Esophagus mucosa (tissue), 1 donor: ENCODE data around the gene BAIAP2L1. TPM values are rescaled to one million over a fixed set of nuclear protein-coding genes. Genes with fewer than 3 reads are reported as not detected.
"Not testable (repeated sequence)": the region's sequence is repeated elsewhere in the genome, so short reads cannot be mapped to it uniquely, and the experiment has no call there.

Source experiments
- ATAC-seq: fragments of 200-7000 bp; cut with Tn5 transposase; one replicate; pipeline ENCODE4 v1.9.1; 2020
- total RNA-seq: library from RNA; stranded (reverse); gene quantifications from one replicate; pipeline ENCODE4 v1.2.4, GENCODE V29; 2023
- donor health status: DM: yes; HTN: yes; CAD: no.

BAIAP2L1 gene
- total RNA-seq, 1 donor from 2014 or later = 30.6 TPM

GRCh38 chr7:98398567-98399372 is 2.1 kb downstream of the BAIAP2L1 start:
- no peak for ATAC-seq

DNA sequence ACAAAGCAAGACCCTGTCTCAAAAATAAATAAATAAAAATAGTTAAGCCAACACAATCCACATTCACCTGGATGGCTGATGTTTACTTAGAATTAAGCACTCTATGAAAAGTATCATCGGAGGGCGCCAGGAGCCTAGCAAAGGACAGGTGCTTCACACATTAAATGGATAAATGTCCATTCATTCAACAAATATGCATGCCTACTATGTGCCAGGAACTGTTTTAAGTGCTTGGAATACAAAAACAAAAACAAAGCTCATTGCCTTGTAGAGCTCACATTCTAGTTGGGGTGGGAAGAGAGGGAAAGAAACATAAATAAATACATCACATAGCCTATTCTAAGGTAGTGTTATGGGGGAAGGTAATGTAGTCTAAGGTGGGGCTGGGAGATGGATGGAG is 4.1 kb downstream of the BAIAP2L1 start:
- no peak for ATAC-seq

DNA sequence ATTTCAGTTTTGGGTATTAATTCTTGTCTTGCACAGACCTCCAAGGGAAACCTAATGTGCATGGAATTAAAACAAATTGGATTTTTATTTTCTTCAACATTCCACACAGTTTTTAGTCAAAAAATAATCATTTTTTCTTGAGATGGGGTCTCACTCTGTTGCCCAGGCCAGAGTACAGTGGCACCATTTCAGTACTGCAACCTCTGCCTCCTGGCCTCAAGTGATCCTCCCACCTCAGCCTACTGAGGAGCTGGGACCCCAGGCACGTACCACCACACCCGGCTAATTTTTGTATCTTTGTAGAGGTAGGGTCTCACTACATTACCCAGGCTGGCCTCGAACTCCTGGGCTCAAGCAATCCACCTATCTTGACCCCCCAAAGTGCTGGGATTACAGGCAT is 4.9 kb downstream of the BAIAP2L1 start:
- no peak for ATAC-seq

DNA sequence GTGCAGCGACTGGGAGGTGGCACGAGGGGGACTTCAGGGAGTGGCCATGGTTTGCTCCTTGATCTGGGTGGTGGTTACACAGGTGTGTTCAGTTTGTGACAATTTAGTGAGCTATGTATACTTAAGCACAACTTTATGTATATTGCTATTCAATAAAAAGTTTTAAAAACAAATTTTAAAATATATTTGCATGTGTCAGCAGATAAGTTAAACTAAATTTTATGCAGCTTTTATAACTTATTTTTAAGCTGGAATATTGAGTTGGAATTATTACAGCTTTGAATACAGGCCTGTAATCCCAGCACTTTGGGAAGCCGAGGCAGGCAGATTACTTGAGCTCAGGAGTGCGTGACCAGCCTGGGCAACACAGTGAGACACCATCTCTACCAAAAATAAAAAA is 5.4 kb downstream of the BAIAP2L1 start:
- ATAC-seq = no peak

DNA sequence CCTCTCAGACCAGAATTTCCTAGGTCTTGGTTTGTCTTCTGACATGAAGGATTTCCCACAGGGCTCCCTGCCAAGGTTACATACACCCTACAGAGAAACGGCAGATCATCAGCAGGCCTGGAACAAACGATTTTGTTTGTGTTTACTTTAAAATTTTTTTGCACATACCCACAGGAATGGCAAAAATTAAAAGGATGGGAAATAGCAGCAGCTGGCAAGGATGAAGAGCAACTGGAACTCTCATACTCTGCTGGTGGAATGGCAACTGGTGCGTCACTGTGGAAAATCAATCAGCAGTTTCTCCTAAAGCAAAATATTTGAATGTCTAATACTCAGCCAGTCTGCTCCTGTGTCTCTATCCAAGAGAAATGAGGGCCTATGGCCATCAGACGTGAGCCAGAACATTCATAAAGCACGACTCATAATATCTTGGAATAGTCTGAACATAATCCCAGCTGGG is 6.5 kb downstream of the BAIAP2L1 start:
- ATAC-seq = no peak

- no peak for ATAC-seq
Measured at GRCh38 chr7:98387544-98388226, 13.2 kb downstream of the BAIAP2L1 start.

GRCh38 chr7:98387131-98387530 is 13.8 kb downstream of the BAIAP2L1 start:
- no peak for ATAC-seq

- not testable (repeated sequence) for ATAC-seq
Measured at GRCh38 chr7:98385532-98385931, 15.4 kb downstream of the BAIAP2L1 start.

DNA sequence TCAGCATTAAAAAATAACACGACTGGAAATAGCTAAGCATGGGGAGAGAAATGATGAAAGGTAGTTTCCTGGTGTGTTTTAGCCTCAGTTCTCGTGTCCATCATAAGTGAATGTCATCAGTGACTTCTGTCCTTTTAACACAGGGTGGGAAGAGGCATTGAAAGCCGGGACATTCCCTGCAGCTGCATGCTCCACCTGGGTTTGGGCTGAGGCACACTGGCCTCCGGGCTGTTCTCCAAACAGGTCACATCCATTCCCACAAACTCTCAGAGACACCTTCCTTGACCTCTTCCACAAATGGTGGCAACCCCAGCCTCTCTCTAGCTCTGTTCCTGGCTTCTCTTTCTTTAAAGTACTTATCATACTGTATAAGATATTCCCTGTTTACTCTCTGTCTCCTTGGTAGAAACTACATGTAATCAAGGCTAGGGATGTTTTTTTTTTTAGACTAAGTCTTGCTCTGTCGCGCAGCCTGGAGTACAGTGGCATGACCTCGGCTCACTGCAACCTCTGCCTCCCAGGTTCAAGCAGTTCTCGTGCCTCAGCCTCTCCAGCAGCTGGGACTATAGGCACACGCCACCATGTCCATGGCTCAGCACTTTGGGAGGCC is 22.6 kb downstream of the BAIAP2L1 start:
- no peak for ATAC-seq

- ATAC-seq = no peak
Measured at GRCh38 chr7:98376711-98377110, 24.2 kb downstream of the BAIAP2L1 start.

DNA sequence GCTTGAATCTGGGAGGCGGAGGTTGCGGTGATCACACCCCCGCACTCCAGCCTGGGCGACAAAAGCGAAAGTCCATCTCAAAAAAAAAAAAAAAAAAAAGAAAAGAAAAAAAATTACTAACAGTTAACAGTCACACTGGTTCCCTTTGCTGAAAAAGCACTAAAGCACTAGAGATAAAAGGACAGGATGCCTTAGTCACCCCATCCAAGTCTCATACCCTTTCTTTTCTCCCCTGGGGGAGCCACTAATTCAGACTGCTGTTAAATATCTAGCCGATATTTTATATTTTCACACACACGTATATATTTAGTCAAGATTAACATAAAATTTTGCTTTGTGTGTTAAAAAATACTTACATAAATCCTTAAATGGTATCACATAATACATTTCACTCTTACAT is 25.2 kb downstream of the BAIAP2L1 start:
- no peak for ATAC-seq

- no peak for ATAC-seq
Measured at GRCh38 chr7:98374285-98374680, 26.6 kb downstream of the BAIAP2L1 start.

DNA sequence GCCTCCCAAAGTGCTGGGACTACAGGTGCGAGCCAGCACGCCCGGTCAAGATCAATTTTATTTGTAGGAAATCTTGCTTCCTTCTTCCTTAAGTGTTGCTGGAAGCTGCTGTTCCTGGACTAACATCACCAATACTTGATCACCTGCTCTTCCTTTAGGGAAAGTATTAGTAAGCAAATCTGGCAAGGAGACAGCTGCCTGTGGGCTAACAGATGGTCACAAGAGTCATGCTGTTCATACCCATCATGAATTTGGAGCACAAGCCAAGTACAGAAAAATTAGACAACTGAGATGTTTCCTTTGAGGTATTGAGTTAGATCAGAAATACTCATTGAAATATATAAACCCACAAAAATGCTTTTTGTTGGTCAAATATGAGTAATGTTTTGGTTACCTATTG is 27.9 kb downstream of the BAIAP2L1 start:
- ATAC-seq = peak; percentile 60

GRCh38 chr7:98369726-98370125 is 31.2 kb downstream of the BAIAP2L1 start:
- no peak for ATAC-seq

GRCh38 chr7:98368716-98369115 is 32.2 kb downstream of the BAIAP2L1 start:
- ATAC-seq = no peak

DNA sequence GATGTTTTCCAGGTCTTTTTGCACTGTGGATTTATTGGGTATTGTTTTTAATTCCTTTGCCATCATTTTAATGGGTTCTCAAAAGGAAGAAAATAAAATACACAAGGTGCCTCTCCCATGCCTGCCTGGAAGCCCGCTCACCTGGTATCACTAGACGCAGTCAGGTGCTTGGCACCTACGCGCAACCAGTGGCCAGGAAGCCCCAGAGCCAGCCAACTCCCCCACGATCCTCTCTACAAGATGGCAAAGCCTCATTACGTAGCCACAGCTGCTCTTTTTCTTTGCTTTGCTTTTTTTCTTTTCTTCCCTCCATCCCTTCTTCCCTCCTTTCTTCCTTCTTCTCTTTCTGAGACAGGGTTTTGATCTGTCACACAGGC is 34.3 kb downstream of the BAIAP2L1 start:
- ATAC-seq = no peak

DNA sequence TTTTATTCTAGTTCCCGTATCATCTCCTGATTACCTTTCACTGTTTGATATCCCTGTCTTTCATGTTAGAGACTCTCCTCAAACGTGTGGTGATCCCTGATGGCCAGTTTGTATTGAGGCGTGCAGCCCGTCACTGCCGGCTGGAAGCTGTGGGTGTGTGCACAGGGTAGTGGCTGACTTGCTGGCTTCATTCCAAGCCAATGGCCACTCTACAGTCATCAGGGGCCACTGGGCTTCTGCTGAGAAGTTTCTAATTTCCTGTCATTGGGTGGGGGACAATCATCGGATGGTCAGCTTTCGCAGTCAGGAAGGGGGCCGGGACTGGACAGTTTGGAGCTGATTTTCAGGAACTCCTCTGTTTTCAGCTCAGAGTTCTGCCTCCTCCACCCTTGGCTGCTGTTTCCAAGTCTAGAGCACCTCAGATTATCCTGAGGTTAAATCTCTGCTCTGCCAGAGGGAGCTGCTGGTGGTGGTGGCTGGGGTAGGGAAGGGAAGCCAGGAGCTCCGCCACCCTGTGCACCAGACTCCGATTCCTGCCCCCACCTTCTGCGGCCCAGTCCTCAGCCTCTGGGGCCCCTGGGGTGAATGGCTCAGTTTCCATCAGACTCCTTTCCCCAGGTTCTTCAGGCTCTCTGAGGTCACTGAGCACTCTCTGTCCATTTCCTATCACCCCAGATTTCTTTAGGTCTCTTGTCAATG is 34.9 kb downstream of the BAIAP2L1 start:
- ATAC-seq = peak; percentile 68

GRCh38 chr7:98364220-98364619 is 36.7 kb downstream of the BAIAP2L1 start:
- no peak for ATAC-seq

DNA sequence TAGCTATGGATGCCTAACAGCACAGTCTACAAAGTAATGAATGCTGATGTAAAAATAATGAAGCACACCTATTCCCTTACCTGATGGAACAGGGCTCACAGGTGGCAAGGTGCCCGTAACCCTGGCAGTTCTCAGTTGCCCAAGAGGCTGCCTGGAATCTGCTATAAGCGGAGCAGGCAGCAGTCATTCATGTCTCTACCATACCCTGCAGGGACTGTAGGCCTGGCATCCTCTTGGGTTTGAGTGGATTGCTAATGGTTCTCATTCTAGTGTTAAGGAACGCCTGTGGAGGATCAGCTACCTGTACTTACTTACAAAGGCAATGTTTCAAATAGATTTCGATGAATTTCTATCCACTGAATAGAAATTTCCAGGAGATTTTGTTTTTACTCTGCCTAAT is 38.4 kb downstream of the BAIAP2L1 start:
- ATAC-seq = peak; percentile 33

- ATAC-seq = peak; percentile 69
Measured at GRCh38 chr7:98360221-98361130, 40.4 kb downstream of the BAIAP2L1 start.

GRCh38 chr7:98359395-98359794 is 41.5 kb downstream of the BAIAP2L1 start:
- no peak for ATAC-seq

GRCh38 chr7:98358706-98359105 is 42.2 kb downstream of the BAIAP2L1 start:
- no peak for ATAC-seq
